Left lung (tissue), 10 donors: ENCODE results near the gene LARGE1. TPM values are rescaled to one million over a fixed set of nuclear protein-coding genes. Genes with fewer than 3 reads are reported as not detected.

Experiments
- ATAC-seq: fragments of 200-7000 bp; cut with Tn5 transposase; one replicate; pipeline ENCODE4 v1.9.1; 2020; ENCODE audit warnings: moderate library complexity
- DNase-seq, 4 donors: peaks; one replicate each; pipeline ENCODE4 v3.0.0-alpha.2; 2013 to 2020
- H3K27ac ChIP-seq, 2 donors: fragments of 200-600 bp; sonication (generic) in 1 of 2; one replicate each; pipeline versions ENCODE4 v1.5.0 to v1.8.0; 2020 to 2021
- H3K27me3 ChIP-seq, 2 donors: fragments of 200-600 bp; sonication (generic) in 1 of 2; one replicate each; pipeline versions ENCODE4 v1.5.0 to v1.8.0; 2020 to 2021
- H3K36me3 ChIP-seq, 2 donors: fragments of 200-600 bp; sonication (generic) in 1 of 2; one replicate each; pipeline versions ENCODE4 v1.5.0 to v1.8.0; 2020 to 2021
- H3K4me1 ChIP-seq, 2 donors: fragments of 200-600 bp; one replicate each; pipeline ENCODE4 v1.8.0; 2021
- H3K4me3 ChIP-seq, 2 donors: fragments of 200-600 bp; sonication (generic) in 1 of 2; one replicate each; pipeline versions ENCODE4 v1.5.0 to v1.8.0; 2020 to 2021; ENCODE audit warnings: mild to moderate bottlenecking in 1 of 2
- H3K9me3 ChIP-seq, 2 donors: fragments of 200-600 bp; sonication (generic) in 1 of 2; one replicate each; pipeline versions ENCODE4 v1.5.0 to v1.8.0; 2020 to 2021
- intact Hi-C, 2 donors: fragments of 100-400 bp; cut with DNase I; formaldehyde crosslinking; loops; one replicate each; pipeline versions ENCODE4 v1.11.2 to v1.14.2; 2022
- polyA plus RNA-seq, 6 donors: library from polyadenylated mRNA; unstranded; fragments of 120-200 nt; gene quantifications; one replicate each; pipeline ENCODE4 v1.2.1, GENCODE V29; 2013; ENCODE audit not compliant: insufficient read length in 6 of 6
- total RNA-seq, 2 donors: library from RNA; stranded (reverse); fragmentation: NEBNext Ultra II Directional; extraction: Animal tissue kit (Norgen Biotek cat#: 25700); gene quantifications; one replicate each; pipeline ENCODE4 v1.2.1, GENCODE V29; 2021
- TF ChIP-seq, protein P1 (sequence below), 2 donors: fragments of 200-600 bp; sonication (generic) in 1 of 2; IDR thresholded peaks; one replicate each; pipeline versions ENCODE4 v1.5.0 to v1.8.0; 2021; ENCODE audit warnings: antibody characterized with exemption in 2 of 2
- donor health status: DM: no; HTN: yes; CAD: no.
- donor health status: DM: no; HTN: no; CAD: no.

LARGE1 gene
- total and polyA plus RNA-seq, 8 donors = 22.4 to 36.1 (median 33.2) TPM

DNA sequence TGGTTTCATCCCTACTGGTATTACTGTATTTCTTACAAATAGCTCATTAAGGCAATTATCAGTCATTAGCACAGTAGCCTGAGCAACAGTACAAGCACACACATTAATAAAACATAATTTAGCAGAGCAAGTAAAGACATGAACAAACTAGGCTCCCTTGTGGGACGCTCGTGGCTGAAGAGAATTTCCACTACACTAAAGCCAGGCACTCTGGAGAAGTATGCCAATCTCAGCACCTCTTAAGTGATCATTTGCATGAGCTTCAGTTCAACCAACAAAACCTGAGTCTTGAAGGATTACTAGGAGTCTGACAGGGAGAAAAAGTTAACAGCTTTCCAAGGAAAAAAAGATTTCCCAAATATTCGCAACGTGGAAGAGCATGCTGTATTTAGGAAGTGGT, 109.1 kb downstream of the LARGE1 start:
- no peak overlapping the region for H3K4me3 ChIP-seq
- H3K9me3 ChIP-seq = peaks cover 0 to 11% of the 10 kb centered on the region in 2 donors
- TF ChIP-seq, protein P1, sequence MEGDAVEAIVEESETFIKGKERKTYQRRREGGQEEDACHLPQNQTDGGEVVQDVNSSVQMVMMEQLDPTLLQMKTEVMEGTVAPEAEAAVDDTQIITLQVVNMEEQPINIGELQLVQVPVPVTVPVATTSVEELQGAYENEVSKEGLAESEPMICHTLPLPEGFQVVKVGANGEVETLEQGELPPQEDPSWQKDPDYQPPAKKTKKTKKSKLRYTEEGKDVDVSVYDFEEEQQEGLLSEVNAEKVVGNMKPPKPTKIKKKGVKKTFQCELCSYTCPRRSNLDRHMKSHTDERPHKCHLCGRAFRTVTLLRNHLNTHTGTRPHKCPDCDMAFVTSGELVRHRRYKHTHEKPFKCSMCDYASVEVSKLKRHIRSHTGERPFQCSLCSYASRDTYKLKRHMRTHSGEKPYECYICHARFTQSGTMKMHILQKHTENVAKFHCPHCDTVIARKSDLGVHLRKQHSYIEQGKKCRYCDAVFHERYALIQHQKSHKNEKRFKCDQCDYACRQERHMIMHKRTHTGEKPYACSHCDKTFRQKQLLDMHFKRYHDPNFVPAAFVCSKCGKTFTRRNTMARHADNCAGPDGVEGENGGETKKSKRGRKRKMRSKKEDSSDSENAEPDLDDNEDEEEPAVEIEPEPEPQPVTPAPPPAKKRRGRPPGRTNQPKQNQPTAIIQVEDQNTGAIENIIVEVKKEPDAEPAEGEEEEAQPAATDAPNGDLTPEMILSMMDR (IDR thresholded peaks at IDR 0.05) = no peak
- DNase-seq (no peak), ATAC-seq (peak; percentile 79)
- H3K27ac ChIP-seq = peak overlapping the region in 1 of 2 donors; percentile 39
- no peaks in the 10 kb centered on the region for H3K36me3 ChIP-seq
- H3K27me3 ChIP-seq = no peaks in the 10 kb centered on the region
- H3K4me1 ChIP-seq = peaks cover 0 to 3% of the 10 kb centered on the region in 2 donors
- intact Hi-C loops = no loop called here

DNA sequence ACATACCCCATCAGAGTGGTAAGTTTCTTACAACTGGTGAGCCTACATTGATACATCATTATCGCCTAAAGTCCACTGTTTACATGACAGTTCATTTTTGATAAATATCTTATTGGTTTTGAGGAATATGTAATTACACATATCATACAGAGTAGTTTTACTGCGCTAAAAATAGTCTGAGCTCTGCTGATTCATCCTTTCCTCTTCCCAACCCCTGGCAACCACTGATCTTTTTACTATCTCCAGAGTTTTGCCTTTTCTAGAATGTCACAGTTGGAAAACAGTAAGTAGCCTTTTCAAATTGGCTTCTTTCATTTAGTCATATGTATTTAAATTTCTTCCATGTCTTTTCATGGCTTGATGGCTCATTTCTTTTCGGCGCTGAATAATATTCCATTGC, 112.8 kb downstream of the LARGE1 start:
- peaks cover 0 to 3% of the 10 kb centered on the region in 2 donors for H3K4me1 ChIP-seq
- H3K27me3 ChIP-seq = no peaks in the 10 kb centered on the region
- ATAC-seq (no peak), DNase-seq (no peak)
- no peak overlapping the region for H3K27ac ChIP-seq
- TF ChIP-seq, protein P1 (IDR thresholded peaks at IDR 0.05) = no peak
- intact Hi-C loops = no loop called here
- peaks cover 0 to 5% of the 10 kb centered on the region in 2 donors for H3K9me3 ChIP-seq
- no peaks in the 10 kb centered on the region for H3K36me3 ChIP-seq
- H3K4me3 ChIP-seq = no peak overlapping the region

DNA sequence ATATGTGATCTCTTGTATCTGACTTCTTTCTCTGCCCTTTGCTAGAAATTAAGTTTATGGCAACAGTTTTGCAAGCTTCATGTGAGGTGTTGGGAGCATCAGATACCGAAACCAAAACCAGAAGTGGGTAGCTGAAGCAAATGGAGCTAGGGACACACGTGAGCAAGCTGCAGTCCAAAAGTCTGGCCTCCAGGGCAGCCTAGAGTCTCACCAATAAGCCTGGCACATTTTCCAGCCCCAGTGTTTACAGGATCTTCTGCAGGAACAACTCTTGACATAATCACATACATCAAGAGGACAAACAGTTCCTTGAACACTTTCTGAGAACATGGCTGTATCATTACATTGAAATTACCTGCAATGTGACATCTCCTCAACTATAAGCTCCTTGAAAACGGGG, 114.1 kb downstream of the LARGE1 start:
- Histone ChIP-seq H3K9me3 (peaks cover 0 to 6% of the 10 kb centered on the region in 2 donors), H3K4me1 (no peaks in the 10 kb centered on the region), H3K27me3 (no peaks in the 10 kb centered on the region), H3K36me3 (no peaks in the 10 kb centered on the region), H3K4me3 (no peak overlapping the region), H3K27ac (no peak overlapping the region)
- intact Hi-C loops = no loop called here
- TF ChIP-seq, protein P1 (IDR thresholded peaks at IDR 0.05) = no peak
- ATAC-seq (no peak), DNase-seq (no peak)

DNA sequence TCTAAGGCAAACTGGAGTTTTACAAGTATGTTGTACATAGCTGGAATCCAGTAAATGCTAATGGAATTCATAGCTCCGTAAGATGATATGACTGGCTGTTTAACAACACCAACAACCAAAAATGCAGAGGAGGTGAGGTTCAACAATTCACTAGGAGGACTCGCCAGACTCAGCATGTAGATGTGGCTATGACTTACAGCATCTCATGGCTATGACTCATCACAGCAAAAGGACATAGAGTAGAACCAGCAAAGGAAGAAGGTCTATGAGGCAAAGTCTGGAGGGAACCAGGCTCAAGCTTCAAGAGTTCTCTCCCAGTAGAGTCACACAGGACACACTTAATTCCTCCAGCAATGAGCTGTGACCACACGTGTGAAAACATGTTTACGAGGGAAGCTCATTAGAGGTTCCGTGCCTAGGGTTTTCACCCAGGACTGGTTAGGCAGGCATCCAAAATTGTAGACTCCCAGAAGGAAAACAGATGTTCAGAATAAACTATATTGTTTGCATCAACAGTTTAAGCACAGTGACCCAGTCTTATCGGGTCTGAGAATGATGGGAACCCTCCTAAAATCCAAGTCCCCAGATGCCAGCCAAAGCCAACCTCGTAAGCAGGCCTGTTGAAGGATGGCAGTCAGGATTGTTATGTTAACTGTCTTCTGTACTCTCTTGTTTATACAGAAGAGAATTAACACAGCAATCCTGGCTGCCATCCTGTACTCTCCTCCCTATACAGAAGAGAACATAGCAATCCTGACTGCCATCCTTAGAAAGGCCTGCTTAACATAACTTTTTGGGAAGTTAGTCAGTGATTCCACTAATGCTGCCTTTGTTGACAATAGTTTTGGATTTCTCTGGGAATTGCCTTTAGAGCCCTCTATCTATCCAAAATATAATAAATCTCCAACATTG, 116.6 kb downstream of the LARGE1 start:
- intact Hi-C loops = no loop called here
- no peaks in the 10 kb centered on the region for H3K27me3 ChIP-seq
- H3K27ac ChIP-seq = peak overlapping the region in 1 of 2 donors; percentile 33
- ATAC-seq = peak; percentile 74
- H3K4me3 ChIP-seq = no peak overlapping the region
- DNase-seq = no peak
- H3K4me1 ChIP-seq = no peaks in the 10 kb centered on the region
- H3K9me3 ChIP-seq = peaks cover 0 to 10% of the 10 kb centered on the region in 2 donors
- TF ChIP-seq, protein P1 (IDR thresholded peaks at IDR 0.05) = no peak
- no peaks in the 10 kb centered on the region for H3K36me3 ChIP-seq

DNA sequence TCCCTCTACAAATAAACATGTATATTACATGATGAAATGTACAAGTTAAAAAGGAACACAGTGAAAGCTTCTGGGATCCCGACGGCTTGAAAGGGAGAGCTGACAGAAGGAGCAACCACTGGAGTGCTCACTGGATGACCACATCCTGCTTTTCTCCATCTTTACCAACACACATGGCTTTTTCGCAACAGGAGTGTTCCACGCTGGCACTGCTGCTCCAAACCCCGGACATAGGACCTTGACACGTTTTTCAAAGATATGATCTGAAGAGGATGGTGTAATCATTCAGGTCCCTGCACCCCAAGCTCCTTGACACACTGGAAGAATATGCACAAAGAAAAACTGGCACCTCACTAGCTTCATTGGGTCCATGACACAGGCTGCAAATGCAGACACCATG, 121.9 kb downstream of the LARGE1 start:
- H3K27ac ChIP-seq = no peak overlapping the region
- no peaks in the 10 kb centered on the region for H3K36me3 ChIP-seq
- no peak overlapping the region for H3K4me3 ChIP-seq
- TF ChIP-seq, protein P1 (IDR thresholded peaks at IDR 0.05) = no peak
- no peak for DNase-seq
- no peaks in the 10 kb centered on the region for H3K27me3 ChIP-seq
- peaks cover 0 to 10% of the 10 kb centered on the region in 2 donors for H3K9me3 ChIP-seq
- H3K4me1 ChIP-seq = no peaks in the 10 kb centered on the region
- ATAC-seq = no peak
- intact Hi-C loops = no loop called here
